ENCODE results near the gene FGF12.

- no peak for TF ChIP-seq POLR2A (IDR thresholded peaks at IDR 0.05)
- TF ChIP-seq CTCF (IDR thresholded peaks at IDR 0.05) = no peak
These were observed 599.3 kb downstream of the FGF12 start for GRCh38 chr3:192128060-192128459.
